ENCODE results near the gene ENOSF1.
A peak's percentile ranks its signal among the peaks of the same experiment; 100 is the strongest.

Gene ENOSF1

GRCh38 chr18:662197-662596, 50.2 kb downstream of the ENOSF1 start:
- no peak for TF ChIP-seq CTCF (IDR thresholded peaks at IDR 0.05; ENCODE audit: low read depth, low read length)
- no peak for DNase-seq (ENCODE audit: extremely low read depth, low read depth)

DNA sequence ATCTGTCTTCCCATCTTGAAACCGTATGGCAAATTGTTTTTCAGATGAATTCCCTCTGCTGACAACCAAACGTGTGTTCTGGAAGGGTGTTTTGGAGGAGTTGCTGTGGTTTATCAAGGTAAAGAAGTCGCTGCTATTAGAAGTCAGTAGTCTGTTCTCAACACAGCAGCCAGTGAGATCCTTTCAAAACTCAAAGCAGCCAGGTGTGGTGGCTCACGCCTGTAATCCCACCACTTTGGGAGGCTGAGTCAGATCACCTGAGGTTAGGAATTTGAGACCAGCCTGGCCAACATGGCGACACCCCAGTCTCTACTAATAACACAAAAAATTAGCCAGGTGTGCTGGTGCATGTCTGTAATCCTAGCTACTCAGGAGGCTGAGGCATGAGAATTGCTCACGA, 52.8 kb downstream of the ENOSF1 start:
- DNase-seq (ENCODE audit: extremely low read depth, low read depth) = no peak
- TF ChIP-seq CTCF (IDR thresholded peaks at IDR 0.05; ENCODE audit: low read depth, low read length) = no peak

DNA sequence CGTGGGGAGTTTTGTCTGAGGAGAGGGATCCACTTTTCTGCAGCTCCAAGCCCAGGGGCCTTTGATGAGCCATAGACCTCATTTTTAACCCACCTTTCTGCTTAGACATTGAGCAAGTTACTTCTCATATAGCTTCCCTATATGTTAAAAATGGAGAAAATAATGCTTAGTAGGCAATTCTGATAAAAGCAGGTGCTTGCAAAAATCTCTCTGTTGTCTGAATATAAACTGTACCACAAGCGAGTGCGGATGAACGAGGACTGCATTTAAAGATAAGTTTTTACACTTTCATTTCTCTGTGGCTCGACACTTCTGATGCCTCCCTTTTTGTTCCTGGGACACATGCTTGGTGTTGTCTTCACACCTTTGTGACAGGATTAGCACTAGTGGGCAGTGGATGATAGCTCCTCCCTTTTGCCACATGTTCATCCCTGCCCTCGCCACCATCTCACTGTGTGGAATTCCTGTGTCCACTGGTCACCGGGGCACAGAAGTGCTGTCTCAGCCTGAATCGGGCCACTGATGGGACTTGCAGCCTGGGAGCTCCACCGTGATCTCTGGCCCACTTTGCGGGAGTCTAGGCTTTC, 53.4 kb downstream of the ENOSF1 start:
- no peak for DNase-seq (ENCODE audit: extremely low read depth, low read depth)
- no peak for TF ChIP-seq CTCF (IDR thresholded peaks at IDR 0.05; ENCODE audit: low read depth, low read length)

DNA sequence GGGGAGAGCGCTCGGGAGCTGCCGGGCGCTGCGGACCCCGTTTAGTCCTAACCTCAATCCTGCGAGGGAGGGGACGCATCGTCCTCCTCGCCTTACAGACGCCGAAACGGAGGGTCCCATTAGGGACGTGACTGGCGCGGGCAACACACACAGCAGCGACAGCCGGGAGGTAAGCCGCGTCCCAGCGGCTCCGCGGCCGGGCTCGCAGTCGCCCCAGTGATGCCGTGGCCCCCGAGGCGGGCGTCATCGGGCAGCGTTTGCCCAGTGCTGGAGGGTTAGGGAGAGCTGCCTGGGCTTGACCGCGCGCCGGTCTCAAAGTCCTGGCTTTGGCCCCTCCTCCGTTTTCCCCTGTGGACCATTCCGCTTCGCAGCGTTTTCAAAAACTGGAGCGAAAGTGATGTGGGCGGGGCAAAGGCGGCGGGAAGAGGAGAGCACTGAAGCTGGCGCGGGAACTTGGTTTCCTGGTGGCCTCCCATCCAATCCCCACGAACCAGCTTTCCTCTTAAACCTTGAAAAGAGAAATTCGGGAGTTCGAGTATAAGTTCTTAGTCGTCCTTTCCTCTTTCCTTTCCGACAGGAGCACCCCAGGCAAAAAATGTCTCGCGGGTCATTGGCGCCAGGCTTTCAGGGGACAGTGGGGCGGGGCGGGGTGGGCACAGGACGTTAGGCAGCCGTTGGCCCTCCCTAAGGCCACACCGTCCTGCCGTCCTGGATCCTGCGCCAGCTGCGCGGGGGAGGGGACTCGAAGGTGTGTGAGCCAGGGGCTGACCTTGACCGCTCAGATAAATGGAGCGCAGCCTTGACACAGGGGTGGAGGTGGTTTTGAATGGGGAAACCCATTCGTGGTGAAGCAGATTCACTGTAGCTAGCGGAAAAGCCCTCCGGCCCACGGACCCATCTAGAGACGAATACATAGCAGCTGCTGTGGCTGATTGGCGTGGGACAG, 54.2 kb downstream of the ENOSF1 start:
- DNase-seq (ENCODE audit: extremely low read depth, low read depth) = peak; percentile 54
- no peak for TF ChIP-seq CTCF (IDR thresholded peaks at IDR 0.05; ENCODE audit: low read depth, low read length)

GRCh38 chr18:657311-658000, 55.0 kb downstream of the ENOSF1 start, which contains the start of gene TYMS:
TYMS (plus strand) TSS chr18:657653; CDS start chr18:657743, 90 bp downstream.
- DNase-seq (ENCODE audit: extremely low read depth, low read depth) = no peak
- TF ChIP-seq CTCF (IDR thresholded peaks at IDR 0.05; ENCODE audit: low read depth, low read length) = no peak; the same call in 1 of the 2 replicates

GRCh38 chr18:655445-655844, 57.0 kb downstream of the ENOSF1 start:
- TF ChIP-seq CTCF (IDR thresholded peaks at IDR 0.05; ENCODE audit: low read depth, low read length) = no peak
- no peak for DNase-seq (ENCODE audit: extremely low read depth, low read depth)
